OCI-LY7 (cell line): ENCODE results near the gene PNLDC1. TPM values are rescaled to one million over a fixed set of nuclear protein-coding genes. Genes with fewer than 3 reads are reported as not detected.

Source experiments
- BruUV-seq: library from RNA; stranded (reverse); fragments of 400-500 nt; replicated peaks from 2 replicates; lab custom pipeline; 2021; lab: Mats Ljungman, UMichigan
- CTCF ChIA-PET: fragments of 300-600 bp; sonication (Branson Sonifier 250); formaldehyde crosslinking; loops from one replicate; lab custom pipeline; 2022; ENCODE audit warnings: antibody characterized with exemption; ENCODE audit not compliant: unreplicated experiment; lab: Charles Lee
- POLR2A ChIA-PET: fragments of 300-600 bp; sonication (Branson Sonifier 250); formaldehyde crosslinking; loops from one replicate; lab custom pipeline; 2022; ENCODE audit warnings: antibody characterized with exemption; lab: Charles Lee
- DNase-seq: peaks from one replicate; pipeline ENCODE4 v3.0.0-alpha.2; 2015; ENCODE audit warnings: low spot score
- H2AFZ ChIP-seq: fragments of 200-600 bp; sonication (generic), shearing (Covaris generic); 2 replicates; pipeline ENCODE4 v1.6.1; 2014; ENCODE audit warnings: mild to moderate bottlenecking, antibody characterized with exemption, low read length, moderate library complexity
- H3K27ac ChIP-seq: fragments of 200-600 bp; sonication (generic); 2 replicates; pipeline ENCODE4 v1.5.1; 2014; ENCODE audit warnings: mixed run types, low read depth, mild to moderate bottlenecking, moderate library complexity, low read length, inconsistent platforms; ENCODE audit not compliant: poor library complexity, severe bottlenecking
- H3K36me3 ChIP-seq: fragments of 200-600 bp; sonication (generic); 2 replicates; pipeline ENCODE4 v1.6.1; 2014; ENCODE audit warnings: mild to moderate bottlenecking, antibody characterized with exemption, low read length, moderate library complexity, mixed read lengths; ENCODE audit not compliant: insufficient read depth
- H3K4me1 ChIP-seq: fragments of 200-600 bp; sonication (generic); 2 replicates; pipeline ENCODE4 v1.5.1; 2014; ENCODE audit warnings: mild to moderate bottlenecking, low read length; ENCODE audit not compliant: insufficient read depth, poor library complexity, severe bottlenecking
- H3K4me2 ChIP-seq: fragments of 200-600 bp; sonication (generic); 2 replicates; pipeline ENCODE4 v1.6.1; 2014; ENCODE audit warnings: mild to moderate bottlenecking, low read length
- H3K4me3 ChIP-seq: fragments of 200-600 bp; sonication (generic); 2 replicates; pipeline ENCODE4 v1.5.1; 2014; ENCODE audit warnings: mild to moderate bottlenecking, low read depth, low read length; ENCODE audit not compliant: poor library complexity, severe bottlenecking
- H3K79me2 ChIP-seq: fragments of 200-600 bp; sonication (generic); 2 replicates; pipeline ENCODE4 v1.6.1; 2016; ENCODE audit warnings: low read depth, mild to moderate bottlenecking, low read length, moderate library complexity, mixed read lengths; ENCODE audit not compliant: insufficient read depth
- H3K9me2 ChIP-seq: fragments of 200-600 bp; sonication (generic); 2 replicates; pipeline ENCODE4 v1.6.1; 2016; ENCODE audit warnings: mild to moderate bottlenecking, low read length, mixed read lengths; ENCODE audit not compliant: insufficient read depth
- H3K9me3 ChIP-seq: fragments of 200-600 bp; sonication (generic); 2 replicates; pipeline ENCODE4 v1.6.1; 2014; ENCODE audit warnings: mild to moderate bottlenecking, mixed run types, low read length, mixed read lengths
- H4K20me1 ChIP-seq: fragments of 200-600 bp; sonication (generic); 2 replicates; pipeline ENCODE4 v1.6.1; 2014; ENCODE audit warnings: mild to moderate bottlenecking, antibody characterized with exemption, low read length, moderate library complexity, mixed read lengths; ENCODE audit not compliant: insufficient read depth
- EZH2phosphoT487 ChIP-seq: fragments of 200-600 bp; sonication (generic); IDR thresholded peaks from 2 replicates; pipeline ENCODE4 v1.6.1; 2018; ENCODE audit warnings: low read depth, borderline replicate concordance, mild to moderate bottlenecking, mixed run types, antibody characterized with exemption, low read length, moderate library complexity, mixed read lengths
- intact Hi-C: fragments of 100-400 bp; cut with micrococcal nuclease; formaldehyde crosslinking; loops from one replicate; pipeline ENCODE4 v1.10.0; 2022; ENCODE audit not compliant: unreplicated experiment
- total RNA-seq, 2 experiments: library from RNA; depleted of rRNA in 1 of 2; stranded (reverse); fragments of >200 nt in 1 of 2; shearing (Covaris generic) in 1 of 2; gene quantifications; 2 replicates each; pipeline ENCODE4 v1.2.3, GENCODE V29; 2014 to 2022
- TF ChIP-seq, protein P1 (sequence below): fragments of 200-600 bp; sonication (generic); conservative IDR thresholded peaks from 2 replicates; pipeline ENCODE4 v1.5.1; 2014; ENCODE audit warnings: mild to moderate bottlenecking, antibody characterized with exemption, low read length, moderate library complexity, mixed read lengths

The PNLDC1 gene
- total RNA-seq, 2 experiments from 2014 or later: not detected

DNA sequence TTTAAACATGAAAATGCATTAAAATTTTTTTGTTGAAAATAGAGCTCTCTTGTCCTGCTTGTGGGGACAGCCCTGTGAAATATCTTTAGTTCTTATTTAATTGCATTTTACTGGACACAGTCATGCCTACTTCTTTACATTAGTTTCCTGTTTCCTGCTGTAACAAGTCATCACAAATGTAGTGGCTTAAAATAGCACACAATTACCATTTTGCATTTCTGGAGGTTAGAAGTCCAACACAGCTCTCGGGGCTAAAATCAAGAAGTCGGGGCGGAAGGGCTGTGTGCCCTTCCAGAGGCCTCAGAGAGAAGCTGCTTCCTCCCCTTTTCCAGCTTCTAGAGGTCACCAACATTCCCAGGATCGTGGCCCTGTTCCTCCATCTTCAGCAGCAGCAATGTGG is 29.4 kb downstream of the PNLDC1 start:
- no TSS peak for BruUV-seq
- H3K9me2 ChIP-seq: no peaks in the 10 kb centered on the region
- H3K4me1 ChIP-seq: peaks cover 60% of the 10 kb centered on the region
- ChIA-PET POLR2A (interaction anchor here (0.5 to 1.3 kb wide), 9 partner anchors 12 to 314 kb away, joined by 3 to 7 read pairs (median 3); partner anchors contain the start of genes MRPL18 and TCP1), CTCF (interaction anchor here (1.1 kb wide), 1 partner anchor 60 kb away, joined by 3 read pairs; no protein-coding TSS in a partner anchor)
- H3K4me3 ChIP-seq: peak overlapping the region; percentile 9
- H3K79me2 ChIP-seq: no peaks in the 10 kb centered on the region
- H3K9me3 ChIP-seq: no peaks in the 10 kb centered on the region
- no peaks in the 10 kb centered on the region for H3K36me3 ChIP-seq
- H3K27ac ChIP-seq: peak overlapping the region; percentile 24
- TF ChIP-seq EZH2phosphoT487: no peak
- TF ChIP-seq, protein P1, sequence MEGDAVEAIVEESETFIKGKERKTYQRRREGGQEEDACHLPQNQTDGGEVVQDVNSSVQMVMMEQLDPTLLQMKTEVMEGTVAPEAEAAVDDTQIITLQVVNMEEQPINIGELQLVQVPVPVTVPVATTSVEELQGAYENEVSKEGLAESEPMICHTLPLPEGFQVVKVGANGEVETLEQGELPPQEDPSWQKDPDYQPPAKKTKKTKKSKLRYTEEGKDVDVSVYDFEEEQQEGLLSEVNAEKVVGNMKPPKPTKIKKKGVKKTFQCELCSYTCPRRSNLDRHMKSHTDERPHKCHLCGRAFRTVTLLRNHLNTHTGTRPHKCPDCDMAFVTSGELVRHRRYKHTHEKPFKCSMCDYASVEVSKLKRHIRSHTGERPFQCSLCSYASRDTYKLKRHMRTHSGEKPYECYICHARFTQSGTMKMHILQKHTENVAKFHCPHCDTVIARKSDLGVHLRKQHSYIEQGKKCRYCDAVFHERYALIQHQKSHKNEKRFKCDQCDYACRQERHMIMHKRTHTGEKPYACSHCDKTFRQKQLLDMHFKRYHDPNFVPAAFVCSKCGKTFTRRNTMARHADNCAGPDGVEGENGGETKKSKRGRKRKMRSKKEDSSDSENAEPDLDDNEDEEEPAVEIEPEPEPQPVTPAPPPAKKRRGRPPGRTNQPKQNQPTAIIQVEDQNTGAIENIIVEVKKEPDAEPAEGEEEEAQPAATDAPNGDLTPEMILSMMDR: no peak
- peak overlapping the region; percentile 78; the same call in 1 of the 2 replicates for H2AFZ ChIP-seq
- H3K4me2 ChIP-seq: peak overlapping the region; percentile 53
- H4K20me1 ChIP-seq: no peaks in the 10 kb centered on the region
- DNase-seq: peak; percentile 71
- intact Hi-C loops: no loop called here

- 0 out of 2 replicates have a peak overlapping the region, but pooled peaks have one; percentile 53 for H3K4me2 ChIP-seq
- ChIA-PET CTCF (interaction anchor here (1.1 kb wide), 1 partner anchor 59 kb away, joined by 3 read pairs; no protein-coding TSS in a partner anchor), POLR2A (interaction anchor here (0.6 kb wide), 1 partner anchor 23 kb away, joined by 4 read pairs; no protein-coding TSS in a partner anchor)
- H3K9me2 ChIP-seq: no peaks in the 10 kb centered on the region
- H3K36me3 ChIP-seq: no peaks in the 10 kb centered on the region
- no peaks in the 10 kb centered on the region for H3K79me2 ChIP-seq
- TF ChIP-seq, protein P1: no peak
- TF ChIP-seq EZH2phosphoT487: no peak
- intact Hi-C loops: no loop called here
- no peak for DNase-seq
- no peak overlapping the region for H3K27ac ChIP-seq
- H4K20me1 ChIP-seq: no peaks in the 10 kb centered on the region
- H2AFZ ChIP-seq: peak overlapping the region; percentile 17; the same call in 1 of the 2 replicates
- peaks cover 67% of the 10 kb centered on the region for H3K4me1 ChIP-seq
- no peak overlapping the region for H3K4me3 ChIP-seq
- BruUV-seq: no TSS peak
- H3K9me3 ChIP-seq: no peaks in the 10 kb centered on the region
Observed at GRCh38 chr6:159830501-159831372, 30.7 kb downstream of the PNLDC1 start.

DNA sequence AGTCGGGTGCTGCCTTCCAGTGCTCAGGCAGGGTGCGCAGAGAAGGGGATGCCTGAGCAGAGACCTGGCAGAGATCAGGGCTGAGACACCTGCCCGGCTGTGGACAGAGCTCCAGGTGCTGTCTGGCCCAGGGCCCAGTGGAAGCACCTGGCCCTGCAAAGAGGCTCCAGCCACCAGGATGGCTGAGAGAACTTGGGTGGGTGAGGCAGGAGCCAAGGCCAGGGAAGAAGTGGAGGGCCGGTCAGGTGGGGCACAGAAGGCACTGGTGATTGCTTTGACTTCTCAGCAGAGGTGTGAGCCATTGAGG is 31.2 kb downstream of the PNLDC1 start:
- Histone ChIP-seq H4K20me1 (no peaks in the 10 kb centered on the region), H3K9me3 (no peaks in the 10 kb centered on the region), H3K9me2 (no peaks in the 10 kb centered on the region), H3K27ac (no peak overlapping the region), H3K4me3 (no peak overlapping the region), H3K36me3 (no peaks in the 10 kb centered on the region), H3K4me2 (no peak overlapping the region), H3K4me1 (peaks cover 67% of the 10 kb centered on the region), H3K79me2 (no peaks in the 10 kb centered on the region), H2AFZ (no peak overlapping the region)
- intact Hi-C loops: no loop called here
- no peak for DNase-seq
- TF ChIP-seq, protein P1: no peak
- no peak for TF ChIP-seq EZH2phosphoT487
- no TSS peak for BruUV-seq
- CTCF ChIA-PET: no interaction called here
- POLR2A ChIA-PET: interaction anchor here (1.2 kb wide), 1 partner anchor 9 kb away, joined by 4 read pairs; no protein-coding TSS in a partner anchor
